Occipital lobe (tissue), 2 donors: ENCODE data around the gene YTHDC2. TPM values are rescaled to one million over a fixed set of nuclear protein-coding genes. Genes with fewer than 3 reads are reported as not detected.

Experiments
- DNase-seq: peaks from one replicate; lab custom pipeline; 2025; lab: John Stamatoyannopoulos, UW
- total RNA-seq: library from RNA; depleted of rRNA; stranded (reverse); fragments of >200 nt; gene quantifications from one replicate; pipeline ENCODE4 v1.2.3, GENCODE V29; 2014

Gene YTHDC2
- 63.2 TPM for total RNA-seq

DNA sequence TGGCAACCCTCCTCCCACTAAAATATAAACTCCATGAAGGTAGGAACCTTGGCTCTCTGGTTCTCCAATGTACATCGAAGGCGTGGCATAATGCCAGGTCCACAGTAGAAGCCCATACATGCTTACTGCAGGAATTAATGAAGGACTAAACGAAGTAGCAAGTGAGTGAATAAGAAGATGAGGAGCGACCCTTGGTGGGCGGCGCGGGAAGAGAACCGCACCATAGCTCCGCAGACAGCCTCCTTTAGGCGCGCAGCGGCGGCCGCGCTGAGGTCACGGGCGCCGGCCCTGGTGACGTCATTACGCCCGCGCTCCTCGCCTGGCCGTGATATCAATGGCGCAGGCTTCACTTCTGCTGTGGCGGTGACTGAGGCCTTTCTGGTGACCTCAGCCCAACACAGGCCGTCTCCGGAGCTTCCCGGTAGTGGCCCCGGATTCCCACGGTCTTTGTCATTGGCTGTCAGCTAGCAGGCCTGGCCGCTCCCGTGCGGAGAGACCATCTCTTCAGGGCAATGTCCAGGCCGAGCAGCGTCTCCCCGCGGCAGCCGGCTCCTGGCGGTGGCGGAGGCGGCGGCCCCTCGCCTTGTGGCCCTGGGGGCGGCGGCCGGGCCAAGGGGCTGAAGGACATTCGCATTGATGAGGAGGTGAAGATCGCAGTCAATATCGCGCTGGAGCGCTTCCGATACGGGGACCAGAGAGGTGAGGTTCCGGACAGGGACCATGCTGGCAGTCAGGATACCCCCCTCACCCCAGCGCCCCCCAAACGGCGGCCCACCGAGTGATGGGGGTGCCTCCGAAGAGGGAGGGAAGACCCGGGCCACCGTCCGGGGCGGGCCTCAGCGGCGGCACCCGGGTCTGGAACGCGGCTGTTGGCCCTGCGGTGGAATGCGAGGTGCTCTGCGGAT lies at the start of gene YTHDC2:
Gene YTHDC2, plus strand, starts transcription at position 311 of the 905 bp plus-strand sequence. Its CDS starts 202 bp downstream, at position 513.
- peak; percentile 77 for DNase-seq

DNA sequence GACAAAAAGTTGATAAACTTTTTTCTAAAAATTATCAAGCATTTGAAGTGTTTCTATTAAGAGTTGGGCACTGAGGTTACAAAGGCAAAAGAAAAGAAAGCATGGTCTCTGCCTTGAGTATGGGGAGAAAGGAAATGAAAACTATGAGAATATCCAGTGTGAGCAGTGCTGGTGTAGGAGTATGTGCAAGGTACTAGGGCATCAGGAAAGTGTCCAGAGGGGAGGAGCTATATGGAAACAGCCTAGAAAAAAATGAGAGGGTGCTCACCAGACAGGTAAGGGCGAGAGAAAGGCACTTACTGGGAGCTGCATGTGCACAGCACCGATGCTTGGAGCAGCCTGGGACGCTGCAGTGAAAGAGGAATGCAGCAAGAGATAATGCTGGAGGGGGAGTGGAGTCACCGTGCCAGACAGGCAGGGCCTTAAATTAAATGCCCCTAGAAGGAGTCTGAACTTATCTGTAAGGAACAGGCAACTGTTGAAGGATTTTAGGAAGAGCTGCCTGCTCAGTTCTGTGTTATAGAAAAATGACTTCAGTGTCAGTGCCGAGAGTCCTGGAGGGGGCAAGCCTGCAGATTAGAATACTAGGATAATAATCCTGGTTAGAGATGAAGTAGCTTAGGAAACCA lies 39.3 kb upstream of the YTHDC2 start:
- DNase-seq: no peak

DNA sequence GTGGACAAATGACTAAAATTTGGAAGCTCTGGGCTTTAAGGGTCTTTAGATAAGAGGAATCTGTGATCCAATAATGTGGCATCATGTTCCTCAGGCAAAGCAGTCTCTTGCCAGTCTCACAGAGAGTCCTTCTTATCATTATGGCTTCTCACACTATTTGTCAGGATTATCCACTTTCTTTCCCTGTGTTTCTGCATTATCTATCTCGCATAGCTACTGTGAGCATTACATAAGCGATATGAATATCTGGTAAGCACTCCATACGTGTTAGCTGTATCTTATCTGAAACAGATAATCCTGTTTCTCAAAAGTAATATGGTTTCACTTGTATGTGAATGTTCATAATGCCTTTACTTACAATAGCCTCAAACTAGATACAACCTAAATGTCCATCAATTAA lies 34.8 kb upstream of the YTHDC2 start:
- no peak for DNase-seq

DNA sequence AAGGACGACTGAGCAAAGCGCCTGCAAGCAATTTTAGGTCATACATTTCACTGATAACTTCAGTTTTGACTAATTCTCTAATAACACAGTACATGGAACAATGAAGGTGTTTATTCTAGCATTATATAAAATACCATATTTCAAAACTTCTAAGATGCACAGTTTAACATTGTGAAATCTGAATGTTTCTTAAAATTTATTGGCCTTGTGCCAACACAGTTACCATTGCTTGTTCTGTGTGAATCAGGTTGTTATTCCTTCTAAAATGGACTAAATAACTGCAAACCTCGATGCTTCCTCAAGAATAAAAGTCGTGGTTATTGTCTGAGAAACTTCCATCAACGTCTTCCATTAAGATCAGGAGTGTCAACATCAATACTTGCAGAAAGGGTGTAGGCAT lies 33.3 kb upstream of the YTHDC2 start:
- DNase-seq: no peak

DNA sequence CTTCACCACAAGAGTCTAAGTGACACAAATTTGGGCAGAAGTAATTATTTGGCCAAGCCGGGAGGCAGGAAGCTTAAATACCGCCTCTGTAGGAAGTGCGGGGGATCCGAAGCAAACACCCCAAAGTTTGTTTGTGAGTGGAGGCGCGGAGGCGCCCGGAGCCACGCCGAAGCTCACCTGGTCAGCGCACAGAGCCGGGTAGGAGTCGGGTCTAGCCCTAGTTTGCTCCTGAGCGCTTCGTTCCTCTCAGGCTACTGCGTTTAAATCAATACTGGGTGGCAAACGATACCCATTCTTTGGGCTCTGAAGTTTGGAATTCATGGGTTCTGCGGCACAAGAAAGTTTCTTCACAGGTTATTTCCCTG lies 26.1 kb upstream of the YTHDC2 start:
- DNase-seq: no peak

DNA sequence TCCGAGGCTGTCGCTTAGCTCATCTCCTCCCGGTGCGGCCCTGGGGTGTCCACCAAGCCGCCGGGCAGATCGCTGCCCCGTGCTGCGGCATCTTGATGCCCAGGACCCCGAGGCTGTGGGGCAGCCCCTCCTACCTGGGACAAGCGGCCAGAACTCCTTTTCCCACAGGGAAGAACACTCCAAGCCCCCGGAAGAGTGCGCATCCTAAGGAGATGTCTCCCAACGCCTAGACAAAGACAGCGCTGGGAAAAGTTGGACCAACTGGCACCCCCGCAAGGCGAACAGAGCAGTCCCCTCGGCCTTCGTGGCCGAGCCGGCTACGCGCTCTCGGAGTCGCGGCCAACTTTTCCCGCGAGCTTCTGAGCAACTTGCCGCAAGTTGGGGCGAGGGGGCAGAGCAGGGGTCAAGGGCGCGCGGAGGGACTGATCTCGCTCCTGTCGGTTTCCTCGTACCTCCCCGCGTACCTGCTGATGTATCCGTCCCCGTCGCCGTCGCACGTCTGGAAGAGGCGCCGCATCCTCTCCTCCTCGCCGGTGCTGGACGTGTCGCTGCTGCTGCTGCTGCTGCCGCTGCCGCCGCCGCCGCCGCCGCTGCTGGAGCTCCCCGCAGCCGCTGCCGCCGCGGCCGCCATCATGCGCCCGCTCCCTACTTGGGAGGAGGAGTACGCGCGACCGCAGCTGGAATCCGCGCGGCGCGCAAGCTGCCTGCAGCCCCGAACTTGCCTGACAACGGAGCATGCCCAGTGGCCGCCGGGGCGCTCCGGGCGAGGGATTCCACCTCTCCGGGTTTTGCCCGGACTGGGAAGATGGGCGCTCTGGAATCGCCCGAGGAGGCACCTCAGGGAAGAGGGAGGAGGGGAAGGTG lies 25.5 kb upstream of the YTHDC2 start, which contains the start of gene MCC:
Gene MCC, minus strand, starts transcription at position 673 of the 864 bp plus-strand sequence.
- DNase-seq: peak; percentile 73

DNA sequence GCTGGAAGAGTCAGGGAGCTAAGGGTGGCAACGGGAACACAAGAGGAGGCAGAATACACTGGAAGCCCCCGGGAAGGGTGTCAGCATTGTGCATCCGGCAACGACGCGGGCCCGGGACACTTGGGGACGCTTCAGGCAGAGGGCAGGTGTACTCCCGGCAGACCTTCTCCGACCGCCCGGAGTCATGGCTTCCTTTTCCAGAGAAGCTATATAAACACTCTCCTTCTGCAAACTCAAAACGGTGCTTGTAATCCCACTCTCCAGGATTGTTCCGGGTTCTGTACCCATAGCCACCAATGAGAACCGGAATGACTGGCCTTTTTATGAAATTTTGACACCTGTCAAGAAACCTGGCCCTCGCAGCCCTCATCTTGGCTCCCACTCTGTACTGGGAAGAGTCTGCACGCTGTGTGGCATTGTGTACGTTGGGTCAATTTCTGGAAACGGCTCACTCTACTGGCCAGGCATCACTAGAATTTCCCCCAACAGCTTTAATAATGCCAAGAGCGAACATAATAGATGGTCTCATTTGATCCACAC lies 24.8 kb upstream of the YTHDC2 start:
- DNase-seq: no peak

DNA sequence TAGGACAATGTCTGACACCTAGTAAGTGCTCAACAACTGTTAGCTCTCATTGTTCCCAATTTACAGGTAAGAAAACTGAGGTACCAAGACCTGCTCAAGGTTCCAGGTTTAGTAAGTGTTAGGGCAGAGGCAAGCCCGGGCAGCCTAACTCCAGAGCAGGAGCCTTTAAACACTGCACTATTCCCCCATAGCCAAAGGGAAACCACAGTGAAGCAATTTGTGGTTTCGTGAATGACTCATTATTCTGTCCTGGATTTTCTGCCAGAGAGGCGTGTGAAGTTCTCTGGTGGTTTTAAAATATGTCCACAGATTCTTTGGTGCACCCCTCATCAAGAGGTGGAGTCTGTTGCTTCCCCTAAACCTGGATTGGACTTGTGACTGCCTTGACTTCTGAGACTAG lies 24.2 kb upstream of the YTHDC2 start:
- DNase-seq: no peak

DNA sequence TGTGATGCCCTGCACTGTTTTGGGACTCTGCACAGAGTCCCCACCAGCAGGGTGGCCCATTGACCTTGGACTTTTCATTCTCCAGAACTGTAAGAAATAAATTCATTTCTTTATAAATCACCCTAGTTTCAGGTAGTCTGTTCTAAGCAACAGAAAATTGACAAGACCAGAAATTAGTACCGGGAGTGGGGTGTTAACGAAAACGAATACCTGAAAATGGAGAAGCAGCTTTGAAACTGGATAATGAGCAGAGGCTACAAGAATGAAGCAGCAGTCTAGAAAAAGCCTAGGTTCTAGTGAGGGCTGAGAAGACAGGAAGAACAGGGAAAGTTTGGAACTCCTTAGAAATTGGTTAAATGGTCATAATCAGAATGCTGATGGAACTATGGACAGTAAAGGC lies 23.2 kb upstream of the YTHDC2 start:
- no peak for DNase-seq

DNA sequence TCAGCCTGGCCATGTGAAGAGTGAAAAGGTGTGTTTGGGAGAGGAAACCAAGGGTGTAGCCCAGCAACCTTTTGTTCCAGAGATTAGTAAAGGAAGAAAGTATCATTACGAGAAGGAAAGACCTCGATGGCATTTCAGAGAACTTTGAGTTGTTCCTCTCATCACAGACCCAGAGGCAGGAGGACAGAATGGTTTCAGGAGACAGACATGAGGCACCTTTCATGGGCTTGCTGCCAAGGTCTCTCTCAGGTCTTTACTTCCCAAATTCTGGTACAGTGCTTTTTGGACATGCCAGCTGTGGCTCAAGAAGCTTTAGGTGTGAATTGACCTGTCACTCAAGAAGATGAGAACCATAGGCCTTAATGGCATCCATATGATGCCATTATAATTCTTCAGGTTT lies 22.5 kb upstream of the YTHDC2 start:
- DNase-seq: no peak

DNA sequence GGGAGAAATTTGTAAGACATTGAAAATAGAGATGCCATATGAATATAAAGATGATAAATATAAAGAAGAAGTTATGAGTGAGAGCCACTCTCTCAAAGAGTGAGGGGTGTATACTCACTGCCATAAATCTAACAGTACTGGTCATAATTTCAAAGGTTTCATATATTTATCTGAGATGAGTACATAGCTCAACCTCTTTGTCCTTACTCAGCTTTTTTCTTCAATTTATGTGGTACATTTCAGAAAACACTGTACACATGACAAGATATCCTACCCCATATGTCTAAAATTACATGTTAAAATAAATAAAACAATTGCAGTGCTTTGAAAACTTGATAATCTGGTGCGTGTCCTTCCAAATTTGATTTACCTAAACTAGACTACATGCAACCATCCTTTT lies 20.0 kb upstream of the YTHDC2 start:
- no peak for DNase-seq

DNA sequence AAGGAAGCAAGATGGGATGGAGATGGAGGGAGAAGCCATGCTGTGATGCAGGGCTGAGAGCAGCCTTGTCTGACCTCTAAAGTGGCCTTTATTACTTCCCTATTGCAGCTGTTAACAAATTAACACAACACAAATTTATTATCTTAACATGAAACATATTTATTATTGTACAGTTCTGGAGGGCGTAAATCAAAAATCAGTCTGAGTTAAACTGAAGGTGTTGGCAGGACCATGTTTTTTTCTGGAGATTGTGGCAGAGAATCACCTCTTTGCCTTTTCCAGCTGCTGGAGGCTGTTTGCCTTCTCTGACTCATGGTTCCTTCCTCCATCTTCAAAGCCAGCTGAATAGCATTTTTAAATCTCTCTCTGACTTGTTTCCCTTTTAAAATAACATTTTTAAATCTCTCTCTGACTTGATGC lies 18.1 kb upstream of the YTHDC2 start:
- DNase-seq: no peak

DNA sequence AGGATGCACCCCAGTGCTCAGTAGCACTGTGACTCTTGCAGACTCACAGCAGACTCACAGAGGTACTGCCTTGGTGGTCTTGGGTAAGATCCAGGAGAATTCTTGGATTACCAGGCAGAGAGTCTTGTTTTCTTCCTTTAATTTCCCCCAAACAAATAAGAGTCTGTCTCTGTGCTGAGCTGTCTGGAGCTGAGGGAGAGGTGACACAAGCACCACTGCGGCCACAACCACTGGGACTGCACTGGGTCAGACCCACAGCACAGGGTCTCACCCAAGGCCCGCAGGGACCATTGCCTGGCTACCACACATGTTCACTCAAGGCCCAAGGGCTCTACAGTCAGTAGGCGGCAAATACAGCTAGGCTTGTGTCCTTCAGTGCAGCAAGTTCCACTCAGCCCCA lies 11.4 kb upstream of the YTHDC2 start:
- no peak for DNase-seq

DNA sequence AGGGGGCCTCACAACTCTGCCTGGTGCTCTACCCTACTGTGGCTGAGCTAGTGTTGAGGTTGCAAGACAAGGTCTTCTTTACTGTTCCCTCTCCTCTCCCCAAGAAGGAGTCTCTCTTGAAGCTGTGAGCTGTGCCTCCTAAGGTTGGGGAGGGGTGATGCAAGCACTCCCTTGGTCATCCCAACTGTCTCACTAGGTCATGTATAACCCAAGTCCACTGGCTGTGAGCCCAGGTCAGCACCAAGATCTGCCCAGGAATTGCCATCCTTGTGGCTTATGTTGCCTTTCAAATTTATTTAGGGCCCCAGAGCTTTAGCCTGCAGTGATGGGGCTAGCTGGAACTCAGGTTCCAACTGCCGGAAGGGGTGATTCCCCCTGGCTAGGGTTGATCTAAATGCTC lies 10.3 kb upstream of the YTHDC2 start:
- no peak for DNase-seq

DNA sequence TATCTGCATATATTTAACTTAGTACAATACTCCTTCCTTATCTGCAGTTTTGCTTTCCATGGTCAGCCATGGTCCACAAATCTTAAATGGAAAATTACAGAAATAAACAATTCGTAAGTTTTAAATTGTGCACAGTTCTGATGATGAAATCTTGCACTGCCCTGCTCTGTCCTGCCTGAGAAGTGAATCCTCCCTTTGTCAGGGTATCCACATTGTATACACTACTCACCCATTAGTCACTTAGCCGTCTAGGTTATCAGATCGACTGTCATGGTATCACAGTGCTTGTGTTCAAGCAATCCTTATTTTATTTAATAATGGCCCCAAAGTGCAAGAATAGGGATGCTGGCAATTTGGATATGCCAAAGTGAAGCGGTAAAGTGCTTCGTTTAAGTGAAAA lies 8.3 kb upstream of the YTHDC2 start:
- no peak for DNase-seq

DNA sequence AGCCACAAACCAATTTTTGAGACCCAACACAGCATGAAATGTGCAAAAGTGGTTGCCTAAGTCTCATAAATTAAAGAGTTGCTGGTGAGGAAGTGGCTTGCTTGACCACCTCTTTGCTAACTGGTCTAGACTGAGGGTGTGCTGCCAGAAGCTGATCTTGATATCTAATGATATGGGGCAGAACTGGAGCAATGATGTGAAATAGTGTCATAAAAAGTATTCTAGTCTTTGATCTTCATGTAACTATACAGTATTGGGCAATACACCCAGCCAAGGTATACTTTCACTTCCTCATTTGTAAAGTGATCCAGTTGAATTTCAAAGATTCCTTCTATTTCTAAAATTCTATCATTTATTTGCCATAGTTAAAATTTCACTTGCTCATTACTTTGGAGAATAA lies 5.9 kb upstream of the YTHDC2 start:
- no peak for DNase-seq

DNA sequence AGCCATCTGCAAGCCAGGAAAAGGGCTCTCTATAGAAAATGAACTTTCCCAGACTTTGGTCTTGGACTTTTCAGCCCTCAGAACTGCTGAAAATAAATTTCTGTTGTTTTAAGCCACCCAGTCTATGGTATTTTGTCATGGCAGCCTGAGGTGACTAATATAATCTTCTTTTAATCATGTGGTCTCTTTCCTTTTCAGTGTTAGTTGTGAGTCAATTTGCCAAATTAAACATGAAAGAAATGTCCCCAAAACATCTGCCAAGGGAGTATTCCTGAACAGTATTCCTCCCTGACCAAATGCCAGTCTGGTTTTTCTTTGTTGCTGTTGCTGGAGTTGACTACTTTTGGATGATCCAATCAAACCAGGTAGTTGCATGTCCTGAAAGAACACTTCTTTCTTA lies 4.7 kb upstream of the YTHDC2 start:
- no peak for DNase-seq

DNA sequence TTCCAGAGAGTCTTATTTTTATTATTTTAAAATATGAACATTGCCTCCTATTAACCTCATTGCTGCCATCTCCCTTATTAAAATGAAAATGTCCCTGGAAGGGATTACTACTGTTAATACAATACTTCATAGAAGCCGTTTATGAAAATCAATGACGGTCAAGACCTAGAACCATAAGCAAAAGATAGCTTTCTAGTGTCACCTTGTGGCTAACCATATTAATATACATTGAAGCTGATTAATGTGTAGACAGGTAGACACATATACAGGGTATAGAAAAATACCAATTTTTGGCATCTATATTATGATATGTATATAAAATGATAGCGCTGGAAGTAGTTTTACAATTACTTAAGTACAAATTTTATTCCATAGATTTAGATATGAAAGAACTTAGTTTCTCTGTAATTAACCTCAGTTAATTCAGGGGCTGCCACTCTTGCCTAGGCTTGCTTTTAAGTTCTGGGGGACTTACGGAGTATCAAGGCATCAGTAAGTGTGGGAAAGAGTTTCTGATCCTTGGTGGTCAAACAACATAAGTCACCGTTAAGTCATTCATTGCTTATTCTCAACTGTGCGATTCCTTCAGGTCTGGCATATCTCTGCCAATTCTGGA lies 2.5 kb upstream of the YTHDC2 start:
- no peak for DNase-seq

DNA sequence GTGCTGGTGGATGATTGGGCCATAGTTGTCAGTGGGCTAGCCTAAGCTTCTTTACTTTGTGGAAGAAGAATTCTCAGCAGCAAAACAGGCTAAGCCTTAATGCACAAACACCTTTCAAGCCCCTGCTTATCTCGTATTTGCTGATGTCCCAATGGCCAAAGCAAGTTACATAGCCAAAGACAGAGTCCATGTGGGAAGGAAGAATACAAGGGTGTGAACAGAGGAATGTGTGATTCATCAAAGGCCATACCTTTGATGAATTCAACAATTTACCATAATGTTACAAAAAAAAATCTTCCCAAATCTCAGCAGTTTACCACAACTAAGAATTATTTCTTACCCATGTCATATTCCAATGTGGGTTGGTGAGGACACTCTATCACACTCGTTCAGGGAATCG lies 1.2 kb upstream of the YTHDC2 start:
- no peak for DNase-seq

DNA sequence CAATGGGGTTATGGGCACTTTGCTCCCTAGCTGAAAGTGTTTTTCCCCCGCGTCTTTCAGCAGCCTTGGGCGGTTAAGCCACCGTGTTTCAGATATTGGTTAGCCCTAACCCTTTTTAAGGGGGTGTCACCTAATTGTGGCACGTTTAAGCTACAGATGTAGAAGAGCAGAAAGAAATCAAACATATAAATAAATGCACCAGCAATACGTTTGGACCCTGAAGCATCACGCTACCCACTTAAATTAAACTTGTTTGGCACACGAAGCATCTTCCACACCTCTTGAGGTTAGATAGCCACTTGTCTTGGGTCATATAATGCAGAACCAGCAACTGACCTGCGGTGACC lies 768 bp downstream of the YTHDC2 start:
- DNase-seq: no peak

DNA sequence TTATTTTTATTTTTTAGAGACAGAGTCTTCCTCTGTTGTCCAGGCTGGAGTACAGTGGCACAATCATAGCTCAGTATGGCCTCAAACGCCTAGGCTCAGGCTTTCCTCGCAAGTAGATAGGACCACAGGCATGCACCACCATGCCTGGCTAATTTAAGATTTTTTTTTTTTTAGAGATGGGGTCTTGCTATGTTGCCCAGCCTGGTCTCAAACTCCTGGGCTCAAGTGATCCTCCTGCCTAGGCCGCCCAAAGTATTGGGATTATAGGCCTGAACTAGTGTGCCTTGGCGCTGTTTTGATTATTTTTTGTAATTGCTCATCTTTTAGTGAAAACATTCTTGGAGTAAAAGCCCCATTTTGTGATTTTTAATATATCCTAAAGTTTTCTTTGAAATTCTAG lies 5.4 kb downstream of the YTHDC2 start:
- no peak for DNase-seq
